GM23338 (cell line): ENCODE data around the gene IQGAP2. TPM values are rescaled to one million over a fixed set of nuclear protein-coding genes. Genes with fewer than 3 reads are reported as not detected.

Experiments
- ATAC-seq: fragments of 200-7000 bp; cut with Tn5 transposase; 3 replicates; pipeline ENCODE4 v1.9.1; 2020
- DNase-seq: peaks from one replicate; pipeline ENCODE4 v3.0.0-alpha.2; 2015; ENCODE audit warnings: low spot score
- H2AFZ ChIP-seq: fragments of 200-600 bp; sonication (generic); 2 replicates; pipeline ENCODE4 v1.8.0; 2016; ENCODE audit warnings: antibody characterized with exemption, mild to moderate bottlenecking, moderate library complexity
- H3F3A ChIP-seq: fragments of 200-600 bp; sonication (generic); replicated peaks from 2 replicates; pipeline ENCODE4 v1.8.0; 2017; ENCODE audit warnings: antibody characterized with exemption, mixed run types, low read depth
- H3K27ac ChIP-seq: fragments of 200-600 bp; sonication (generic); 2 replicates; pipeline ENCODE4 v1.6.1; 2016; ENCODE audit warnings: low read depth
- H3K27me3 ChIP-seq: fragments of 200-600 bp; sonication (generic); 2 replicates; pipeline ENCODE4 v1.8.0; 2016; ENCODE audit warnings: mild to moderate bottlenecking, mixed run types, moderate library complexity; ENCODE audit not compliant: insufficient read depth
- H3K36me3 ChIP-seq: fragments of 200-600 bp; sonication (generic); 2 replicates; pipeline ENCODE4 v1.8.0; 2016; ENCODE audit warnings: mild to moderate bottlenecking; ENCODE audit not compliant: insufficient read depth
- H3K4me1 ChIP-seq: fragments of 200-600 bp; sonication (generic); 2 replicates; pipeline ENCODE4 v1.8.0; 2016; ENCODE audit warnings: mild to moderate bottlenecking, moderate library complexity; ENCODE audit not compliant: insufficient read depth
- H3K4me2 ChIP-seq: fragments of 200-600 bp; sonication (generic); 2 replicates; pipeline ENCODE4 v1.7.1; 2017; ENCODE audit warnings: mixed run types
- H3K4me3 ChIP-seq: fragments of 200-600 bp; sonication (generic); 2 replicates; pipeline ENCODE4 v1.6.1; 2016; ENCODE audit warnings: mixed run types
- H3K79me2 ChIP-seq: fragments of 200-600 bp; sonication (generic); replicated peaks from 2 replicates; pipeline ENCODE4 v1.8.0; 2017; ENCODE audit warnings: mild to moderate bottlenecking; ENCODE audit not compliant: insufficient read depth
- H3K9me2 ChIP-seq: fragments of 200-600 bp; sonication (generic); 2 replicates; pipeline ENCODE4 v1.8.0; 2017; ENCODE audit not compliant: insufficient read depth
- H4K20me1 ChIP-seq: fragments of 200-600 bp; sonication (generic); replicated peaks from 2 replicates; pipeline ENCODE4 v1.8.0; 2017; ENCODE audit warnings: mild to moderate bottlenecking; ENCODE audit not compliant: insufficient read depth
- H3K27ac Mint-ChIP-seq: 2 replicates; pipeline ENCODE4 v1.8.0; 2020; ENCODE audit warnings: inconsistent platforms, mild to moderate bottlenecking, moderate library complexity, mixed read lengths
- H3K27me3 Mint-ChIP-seq: 3 replicates; pipeline ENCODE4 v1.8.0; 2022; ENCODE audit warnings: low read depth, mild to moderate bottlenecking, moderate library complexity, mixed read lengths, inconsistent platforms; ENCODE audit not compliant: insufficient read depth, poor library complexity
- H3K36me3 Mint-ChIP-seq: 3 replicates; pipeline ENCODE4 v1.8.0; 2021; ENCODE audit warnings: low read depth, mild to moderate bottlenecking, inconsistent platforms, moderate library complexity, mixed read lengths
- H3K4me1 Mint-ChIP-seq: 3 replicates; pipeline ENCODE4 v1.8.0; 2020; ENCODE audit warnings: mild to moderate bottlenecking, inconsistent platforms, mixed read lengths
- H3K4me3 Mint-ChIP-seq: 3 replicates; pipeline ENCODE4 v1.8.0; 2021; ENCODE audit warnings: moderate library complexity, mild to moderate bottlenecking, inconsistent platforms, mixed read lengths
- H3K9me3 Mint-ChIP-seq: 3 replicates; pipeline ENCODE4 v1.8.0; 2020; ENCODE audit warnings: moderate library complexity, mild to moderate bottlenecking, inconsistent platforms, mixed read lengths
- EZH2 ChIP-seq: fragments of 200-600 bp; sonication (generic); IDR thresholded peaks from one replicate; pipeline ENCODE4 v1.8.0; 2017; ENCODE audit warnings: antibody characterized with exemption, mild to moderate bottlenecking, low read depth; ENCODE audit not compliant: unreplicated experiment
- EZH2phosphoT487 ChIP-seq: fragments of 200-600 bp; sonication (generic); IDR thresholded peaks from one replicate; pipeline ENCODE4 v1.8.1; 2018; ENCODE audit warnings: antibody characterized with exemption; ENCODE audit not compliant: unreplicated experiment
- JUNB ChIP-seq: IDR thresholded peaks from one replicate; pipeline ENCODE4 v1.6.1; 2016; ENCODE audit warnings: antibody characterized with exemption; ENCODE audit not compliant: unreplicated experiment
- NANOG ChIP-seq: IDR thresholded peaks from 2 replicates; pipeline ENCODE4 v1.6.1; 2016; ENCODE audit warnings: antibody characterized with exemption, borderline replicate concordance
- POLR2AphosphoS5 ChIP-seq: IDR thresholded peaks from 2 replicates; pipeline ENCODE4 v1.6.1; 2016; ENCODE audit warnings: antibody characterized with exemption, low read depth
- STAT1 ChIP-seq: IDR thresholded peaks from one replicate; pipeline ENCODE4 v1.6.1; 2016; ENCODE audit warnings: antibody characterized with exemption; ENCODE audit not compliant: unreplicated experiment
- ZNF114 ChIP-seq: fragments of 250-450 bp; sonication (Bioruptor Pico); IDR thresholded peaks from 2 replicates; pipeline ENCODE4 v1.5.0; 2020; ENCODE audit warnings: mild to moderate bottlenecking, moderate library complexity
- ZNF331 ChIP-seq: fragments of 250-450 bp; sonication (Bioruptor Pico); IDR thresholded peaks from 2 replicates; pipeline ENCODE4 v1.5.0; 2020; ENCODE audit warnings: low read depth, mild to moderate bottlenecking, moderate library complexity
- polyA plus RNA-seq: library from polyadenylated mRNA; unstranded; fragments of >200 nt; fragmentation: Nextera tagmentation; extraction: Ambion mirVana; gene quantifications from 2 replicates; pipeline ENCODE4 v1.2.1, GENCODE V29; 2016
- total RNA-seq: library from RNA; depleted of rRNA; stranded (reverse); fragments of >200 nt; shearing (Covaris generic); gene quantifications from 2 replicates; pipeline ENCODE4 v1.2.3, GENCODE V29; 2014
- TF ChIP-seq, protein P1 (sequence below): IDR thresholded peaks from one replicate; pipeline ENCODE4 v1.6.1; 2018; ENCODE audit warnings: antibody characterized with exemption; ENCODE audit not compliant: unreplicated experiment
- TF ChIP-seq, protein P2 (sequence below): IDR thresholded peaks from 2 replicates; pipeline ENCODE4 v1.6.1; 2016; ENCODE audit warnings: antibody characterized with exemption

The IQGAP2 gene
- total and polyA plus RNA-seq, 2 experiments from 2014 or later, result 60.0 to 86.5 TPM

DNA sequence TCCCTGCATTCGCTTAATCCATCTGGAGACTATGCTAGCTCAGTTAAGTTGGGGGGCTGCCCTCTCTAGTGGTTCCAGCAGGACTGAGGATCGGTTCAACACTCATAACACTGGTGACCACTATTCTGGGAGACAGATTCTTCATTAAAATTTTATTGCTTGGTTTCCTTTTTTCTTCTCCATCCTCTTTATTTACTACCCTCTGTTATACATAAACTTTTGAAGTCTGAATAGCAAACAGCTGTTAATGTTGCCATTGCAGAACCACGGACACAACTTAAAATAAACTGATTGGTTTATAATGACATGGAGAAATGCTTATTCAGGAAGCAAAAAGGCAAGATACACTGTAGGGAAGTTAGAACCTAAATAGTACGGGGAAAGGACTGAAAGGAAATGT, 22.1 kb downstream of the IQGAP2 start:
- peaks cover 5% of the 10 kb centered on the region; the same call in 2 of the 3 replicates for H3K36me3 Mint-ChIP-seq
- DNase-seq (no peak), ATAC-seq (no peak)
- 0 out of 2 replicates have a peak, but pooled peaks cover 4% of the 10 kb centered on the region for H3K36me3 ChIP-seq
- peak overlapping the region; percentile 37; the same call in 1 of the 2 replicates for H3K4me3 ChIP-seq
- H2AFZ ChIP-seq, result no peak overlapping the region
- H3K27me3 ChIP-seq, result no peaks in the 10 kb centered on the region
- peaks cover 80% of the 10 kb centered on the region for H3K79me2 ChIP-seq
- no peaks in the 10 kb centered on the region for H3K9me2 ChIP-seq
- peaks cover 57% of the 10 kb centered on the region for H3K4me1 ChIP-seq
- peak overlapping the region; percentile 59 for H3K4me2 ChIP-seq
- no peaks in the 10 kb centered on the region for H3K9me3 Mint-ChIP-seq
- TF ChIP-seq EZH2phosphoT487 (no peak), JUNB (no peak), STAT1 (no peak), EZH2 (no peak), NANOG (no peak)
- TF ChIP-seq, protein P1, sequence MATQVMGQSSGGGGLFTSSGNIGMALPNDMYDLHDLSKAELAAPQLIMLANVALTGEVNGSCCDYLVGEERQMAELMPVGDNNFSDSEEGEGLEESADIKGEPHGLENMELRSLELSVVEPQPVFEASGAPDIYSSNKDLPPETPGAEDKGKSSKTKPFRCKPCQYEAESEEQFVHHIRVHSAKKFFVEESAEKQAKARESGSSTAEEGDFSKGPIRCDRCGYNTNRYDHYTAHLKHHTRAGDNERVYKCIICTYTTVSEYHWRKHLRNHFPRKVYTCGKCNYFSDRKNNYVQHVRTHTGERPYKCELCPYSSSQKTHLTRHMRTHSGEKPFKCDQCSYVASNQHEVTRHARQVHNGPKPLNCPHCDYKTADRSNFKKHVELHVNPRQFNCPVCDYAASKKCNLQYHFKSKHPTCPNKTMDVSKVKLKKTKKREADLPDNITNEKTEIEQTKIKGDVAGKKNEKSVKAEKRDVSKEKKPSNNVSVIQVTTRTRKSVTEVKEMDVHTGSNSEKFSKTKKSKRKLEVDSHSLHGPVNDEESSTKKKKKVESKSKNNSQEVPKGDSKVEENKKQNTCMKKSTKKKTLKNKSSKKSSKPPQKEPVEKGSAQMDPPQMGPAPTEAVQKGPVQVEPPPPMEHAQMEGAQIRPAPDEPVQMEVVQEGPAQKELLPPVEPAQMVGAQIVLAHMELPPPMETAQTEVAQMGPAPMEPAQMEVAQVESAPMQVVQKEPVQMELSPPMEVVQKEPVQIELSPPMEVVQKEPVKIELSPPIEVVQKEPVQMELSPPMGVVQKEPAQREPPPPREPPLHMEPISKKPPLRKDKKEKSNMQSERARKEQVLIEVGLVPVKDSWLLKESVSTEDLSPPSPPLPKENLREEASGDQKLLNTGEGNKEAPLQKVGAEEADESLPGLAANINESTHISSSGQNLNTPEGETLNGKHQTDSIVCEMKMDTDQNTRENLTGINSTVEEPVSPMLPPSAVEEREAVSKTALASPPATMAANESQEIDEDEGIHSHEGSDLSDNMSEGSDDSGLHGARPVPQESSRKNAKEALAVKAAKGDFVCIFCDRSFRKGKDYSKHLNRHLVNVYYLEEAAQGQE, result no peak
- TF ChIP-seq, protein P2, sequence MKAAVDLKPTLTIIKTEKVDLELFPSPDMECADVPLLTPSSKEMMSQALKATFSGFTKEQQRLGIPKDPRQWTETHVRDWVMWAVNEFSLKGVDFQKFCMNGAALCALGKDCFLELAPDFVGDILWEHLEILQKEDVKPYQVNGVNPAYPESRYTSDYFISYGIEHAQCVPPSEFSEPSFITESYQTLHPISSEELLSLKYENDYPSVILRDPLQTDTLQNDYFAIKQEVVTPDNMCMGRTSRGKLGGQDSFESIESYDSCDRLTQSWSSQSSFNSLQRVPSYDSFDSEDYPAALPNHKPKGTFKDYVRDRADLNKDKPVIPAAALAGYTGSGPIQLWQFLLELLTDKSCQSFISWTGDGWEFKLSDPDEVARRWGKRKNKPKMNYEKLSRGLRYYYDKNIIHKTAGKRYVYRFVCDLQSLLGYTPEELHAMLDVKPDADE, result no peak
- peaks cover 5% of the 10 kb centered on the region for H3K27me3 Mint-ChIP-seq
- peaks cover 17% of the 10 kb centered on the region for H3F3A ChIP-seq
- H4K20me1 ChIP-seq, result no peaks in the 10 kb centered on the region
- peaks cover 77% of the 10 kb centered on the region for H3K4me1 Mint-ChIP-seq
- H3K27ac ChIP-seq, result peak overlapping the region; percentile 95
- H3K4me3 Mint-ChIP-seq, result no peak overlapping the region; the same call in 2 of the 3 replicates
- H3K27ac Mint-ChIP-seq, result peak overlapping the region; percentile 90

DNA sequence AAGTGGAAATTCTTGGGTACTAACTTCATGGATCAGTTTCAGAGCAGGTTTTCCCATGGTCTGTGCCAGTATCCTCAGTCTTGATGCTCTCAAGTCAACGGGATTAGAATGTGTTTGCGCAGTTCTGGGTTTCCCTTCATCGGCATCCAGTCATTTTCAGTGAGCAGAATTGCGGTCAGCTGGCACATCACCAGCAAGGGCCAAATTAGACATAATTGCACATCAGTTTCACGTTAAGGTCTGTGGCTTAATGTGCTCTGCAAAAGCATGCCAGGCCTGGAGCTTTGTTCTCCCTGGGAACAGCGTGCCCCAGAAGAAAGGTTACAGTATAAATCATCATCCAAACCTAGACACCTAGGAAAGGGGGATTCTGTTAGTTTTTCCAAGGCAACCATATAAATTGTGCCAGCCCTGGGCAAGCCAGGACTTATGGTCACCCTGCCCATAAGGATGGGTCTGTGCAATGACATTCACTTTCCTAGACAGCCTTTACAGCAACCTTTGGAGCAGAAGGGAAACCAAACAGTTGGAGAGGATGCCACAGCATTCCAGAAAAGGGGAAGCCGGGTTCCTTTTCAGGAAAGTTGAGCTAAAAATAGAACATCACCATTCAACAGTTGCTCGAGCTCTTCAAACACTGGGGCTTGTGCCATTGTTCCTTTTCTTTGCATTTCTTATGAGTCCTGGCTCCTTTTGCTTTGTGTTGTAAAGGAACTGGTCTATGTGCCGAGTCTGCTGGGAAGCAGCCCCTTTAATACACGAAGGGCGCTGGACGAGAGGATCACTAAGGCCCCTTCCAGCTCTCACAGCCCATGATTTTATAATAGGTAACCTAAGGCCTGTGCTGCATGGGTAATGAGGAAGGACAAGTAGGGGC, 23.1 kb downstream of the IQGAP2 start:
- peaks cover 17% of the 10 kb centered on the region for H3F3A ChIP-seq
- DNase-seq (peak; percentile 88), ATAC-seq (peak; percentile 73)
- no peaks in the 10 kb centered on the region for H3K27me3 ChIP-seq
- H3K4me3 ChIP-seq, result peak overlapping the region; percentile 37
- peaks cover 2% of the 10 kb centered on the region; the same call in 1 of the 3 replicates for H3K36me3 Mint-ChIP-seq
- no peaks in the 10 kb centered on the region for H3K36me3 ChIP-seq
- peaks cover 75% of the 10 kb centered on the region for H3K4me1 Mint-ChIP-seq
- H3K4me3 Mint-ChIP-seq, result peak overlapping the region; percentile 58
- peak overlapping the region; percentile 90 for H3K27ac Mint-ChIP-seq
- peak overlapping the region; percentile 59 for H3K4me2 ChIP-seq
- H2AFZ ChIP-seq, result no peak overlapping the region
- no peaks in the 10 kb centered on the region for H3K9me3 Mint-ChIP-seq
- H3K79me2 ChIP-seq, result peaks cover 70% of the 10 kb centered on the region
- H4K20me1 ChIP-seq, result no peaks in the 10 kb centered on the region
- peaks cover 4% of the 10 kb centered on the region for H3K27me3 Mint-ChIP-seq
- peaks cover 51% of the 10 kb centered on the region for H3K4me1 ChIP-seq
- H3K27ac ChIP-seq, result peak overlapping the region; percentile 95
- H3K9me2 ChIP-seq, result no peaks in the 10 kb centered on the region
- TF ChIP-seq EZH2phosphoT487 (no peak), NANOG (peak; percentile 61; the same call in 1 of the 2 replicates), ZNF331 (CRISPR knock-in tag) (no peak), ZNF114 (CRISPR knock-in tag) (no peak), POLR2AphosphoS5 (no peak)
